DND-41 (cell line): ENCODE measurements around the gene ADGB.

ENCODE experiments used
- ATAC-seq: fragments of 200-7000 bp; cut with Tn5 transposase; 3 replicates; pipeline ENCODE4 v1.9.1; 2021; ENCODE audit warnings: low read depth; ENCODE audit not compliant: insufficient read depth
- DNase-seq: peaks from one replicate; pipeline ENCODE4 v3.0.0-alpha.2; 2020
- H2AFZ ChIP-seq: 2 replicates; pipeline ENCODE4 v1.6.0; 2012; ENCODE audit warnings: low read depth, low read length
- H3K27ac ChIP-seq: 2 replicates; pipeline ENCODE4 v1.5.1; 2012; ENCODE audit warnings: low read length, inconsistent platforms
- H3K27me3 ChIP-seq: fragments of 200-600 bp; sonication (generic); 2 replicates; pipeline ENCODE4 v1.6.0; 2012; ENCODE audit warnings: low read length, mild to moderate bottlenecking, inconsistent platforms; ENCODE audit not compliant: insufficient read depth, poor library complexity
- H3K36me3 ChIP-seq: 2 replicates; pipeline ENCODE4 v1.5.1; 2012; ENCODE audit warnings: low read length, inconsistent platforms; ENCODE audit not compliant: insufficient read depth
- H3K4me1 ChIP-seq: 2 replicates; pipeline ENCODE4 v1.5.1; 2012; ENCODE audit warnings: mild to moderate bottlenecking, low read length; ENCODE audit not compliant: insufficient read depth
- H3K4me2 ChIP-seq: 2 replicates; pipeline ENCODE4 v1.6.0; 2012; ENCODE audit warnings: mild to moderate bottlenecking, moderate library complexity, low read length, inconsistent platforms; ENCODE audit not compliant: insufficient read depth
- H3K4me3 ChIP-seq, 2 experiments: fragments of 200-600 bp in 1 of 2; shearing (Covaris generic) in 1 of 2; 2 replicates each; pipeline ENCODE4 v1.5.1; 2012 to 2016; ENCODE audit warnings: inconsistent platforms in 2 of 2, low read length in 2 of 2, mild to moderate bottlenecking in 2 of 2, low read depth in 1 of 2, moderate library complexity in 1 of 2
- H3K79me2 ChIP-seq: 2 replicates; pipeline ENCODE4 v1.6.0; 2012; ENCODE audit warnings: low read length, inconsistent platforms; ENCODE audit not compliant: insufficient read depth
- H3K9ac ChIP-seq: 2 replicates; pipeline ENCODE4 v1.6.0; 2012; ENCODE audit warnings: low read depth, mild to moderate bottlenecking, inconsistent platforms, low read length, moderate library complexity
- H3K9me3 ChIP-seq: 2 replicates; pipeline ENCODE4 v1.5.1; 2012; ENCODE audit warnings: low read length, moderate library complexity, mild to moderate bottlenecking, inconsistent platforms; ENCODE audit not compliant: insufficient read depth, severe bottlenecking
- H4K20me1 ChIP-seq: 2 replicates; pipeline ENCODE4 v1.6.0; 2012; ENCODE audit warnings: low read length; ENCODE audit not compliant: insufficient read depth
- EZH2 ChIP-seq: IDR thresholded peaks from 3 replicates; pipeline ENCODE4 v1.6.1; 2012; ENCODE audit warnings: borderline replicate concordance, low read depth, mild to moderate bottlenecking, moderate library complexity, low read length, inconsistent platforms; ENCODE audit not compliant: severe bottlenecking
- TF ChIP-seq, protein P1 (sequence below): IDR thresholded peaks from 2 replicates; pipeline ENCODE4 v1.5.1; 2012; ENCODE audit warnings: borderline replicate concordance, low read length, moderate library complexity, mild to moderate bottlenecking; ENCODE audit not compliant: poor library complexity, severe bottlenecking; ENCODE audit errors: extremely low read depth

Gene ADGB

DNA sequence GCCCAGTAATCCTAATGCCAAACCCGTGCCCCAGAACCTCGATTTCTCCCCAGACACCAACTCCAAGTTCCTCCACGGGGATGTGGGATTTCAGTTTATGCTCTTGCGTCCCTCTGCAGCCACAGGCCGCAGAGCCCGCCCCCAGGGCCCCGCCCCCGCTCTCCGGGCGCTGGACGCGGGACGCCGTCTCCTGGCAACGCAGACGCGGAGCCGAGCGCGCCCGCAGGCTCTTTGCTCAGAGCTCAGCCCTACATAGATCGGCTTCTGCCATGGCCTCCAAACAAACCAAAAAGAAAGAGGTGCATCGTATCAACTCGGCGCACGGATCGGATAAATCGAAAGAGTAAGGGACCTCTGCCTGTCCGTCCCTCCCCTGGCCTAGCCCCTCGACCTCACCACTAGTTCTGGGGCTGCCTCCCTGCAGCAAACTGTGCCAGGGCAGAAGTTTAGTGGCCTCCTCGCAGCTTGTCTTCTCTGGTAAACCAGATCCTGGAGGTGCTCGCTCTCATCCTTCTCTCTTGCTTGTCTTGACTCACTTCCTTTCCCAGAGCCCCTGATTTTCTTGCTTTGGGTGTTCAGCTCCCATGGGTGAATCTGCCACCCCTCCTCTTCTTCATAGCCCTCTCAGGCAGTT, at the start of gene ADGB:
TSS of gene ADGB (plus strand) at position 201 of the 634 bp plus-strand sequence. CDS start at position 270, 69 bp downstream.
- Histone ChIP-seq H3K9ac (no peak within 1 kb of the TSS), H3K4me1 (no peaks in the 10 kb centered on the region), H3K79me2 (no peaks in the 10 kb centered on the region), H3K36me3 (no peaks in the 10 kb centered on the region), H2AFZ (no peak within 1 kb of the TSS), H4K20me1 (no peaks in the 10 kb centered on the region), H3K27me3 (no peaks in the 10 kb centered on the region), H3K9me3 (no peaks in the 10 kb centered on the region), H3K4me3 (no peak within 1 kb of the TSS), H3K4me2 (no peak within 1 kb of the TSS), H3K27ac (no peak within 1 kb of the TSS)
- DNase-seq = no peak
- TF ChIP-seq, protein P1, sequence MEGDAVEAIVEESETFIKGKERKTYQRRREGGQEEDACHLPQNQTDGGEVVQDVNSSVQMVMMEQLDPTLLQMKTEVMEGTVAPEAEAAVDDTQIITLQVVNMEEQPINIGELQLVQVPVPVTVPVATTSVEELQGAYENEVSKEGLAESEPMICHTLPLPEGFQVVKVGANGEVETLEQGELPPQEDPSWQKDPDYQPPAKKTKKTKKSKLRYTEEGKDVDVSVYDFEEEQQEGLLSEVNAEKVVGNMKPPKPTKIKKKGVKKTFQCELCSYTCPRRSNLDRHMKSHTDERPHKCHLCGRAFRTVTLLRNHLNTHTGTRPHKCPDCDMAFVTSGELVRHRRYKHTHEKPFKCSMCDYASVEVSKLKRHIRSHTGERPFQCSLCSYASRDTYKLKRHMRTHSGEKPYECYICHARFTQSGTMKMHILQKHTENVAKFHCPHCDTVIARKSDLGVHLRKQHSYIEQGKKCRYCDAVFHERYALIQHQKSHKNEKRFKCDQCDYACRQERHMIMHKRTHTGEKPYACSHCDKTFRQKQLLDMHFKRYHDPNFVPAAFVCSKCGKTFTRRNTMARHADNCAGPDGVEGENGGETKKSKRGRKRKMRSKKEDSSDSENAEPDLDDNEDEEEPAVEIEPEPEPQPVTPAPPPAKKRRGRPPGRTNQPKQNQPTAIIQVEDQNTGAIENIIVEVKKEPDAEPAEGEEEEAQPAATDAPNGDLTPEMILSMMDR = no peak
- TF ChIP-seq EZH2 = no peak
- no peak for ATAC-seq

DNA sequence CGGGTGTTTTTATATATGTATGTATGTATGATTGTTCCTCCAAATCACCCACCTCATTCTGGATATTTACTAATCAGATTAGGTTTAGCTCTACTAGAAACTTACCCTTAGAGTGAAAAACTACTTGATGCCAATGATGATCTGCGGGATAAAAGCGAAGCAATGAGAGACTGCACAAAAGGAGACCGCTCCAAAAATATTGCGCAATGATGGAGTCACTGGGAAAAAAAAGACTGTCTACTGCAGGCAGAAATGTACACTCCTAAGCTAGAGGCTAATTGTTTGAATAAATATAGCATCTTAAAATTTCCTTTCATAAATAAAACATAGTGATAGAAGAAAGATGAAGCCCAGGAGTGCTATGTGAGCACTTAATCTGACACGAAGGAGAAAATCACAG, 47.9 kb upstream of the ADGB start:
- Histone ChIP-seq H3K79me2 (no peaks in the 10 kb centered on the region), H3K9ac (no peak overlapping the region), H3K36me3 (no peaks in the 10 kb centered on the region), H2AFZ (no peak overlapping the region), H3K4me2 (no peak overlapping the region), H3K27ac (no peak overlapping the region), H3K27me3 (no peaks in the 10 kb centered on the region), H4K20me1 (no peaks in the 10 kb centered on the region), H3K4me3 (no peak overlapping the region), H3K4me1 (no peaks in the 10 kb centered on the region), H3K9me3 (no peaks in the 10 kb centered on the region)
- TF ChIP-seq, protein P1 = no peak
- TF ChIP-seq EZH2 = no peak
- DNase-seq = no peak
- no peak for ATAC-seq

DNA sequence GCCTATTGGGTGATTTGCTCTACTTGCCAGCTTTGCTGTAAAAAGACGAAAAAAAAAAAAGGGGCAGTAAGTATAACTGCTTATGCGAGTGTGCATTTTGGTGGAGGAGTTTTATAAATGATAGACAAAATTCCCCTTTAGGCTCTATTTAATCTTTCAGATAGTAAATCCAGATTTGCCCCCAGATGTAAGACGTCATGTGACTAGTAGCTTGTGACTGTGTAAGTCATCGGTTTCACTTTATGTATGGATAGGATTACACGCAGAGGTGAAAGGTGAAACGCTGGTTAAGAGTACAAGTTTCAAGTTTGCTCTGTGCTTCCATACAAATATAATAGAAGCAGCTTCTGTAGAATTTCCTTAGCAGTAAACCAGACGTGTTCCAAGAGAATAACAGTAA, 47.2 kb upstream of the ADGB start:
- Histone ChIP-seq H3K9me3 (no peaks in the 10 kb centered on the region), H3K9ac (no peak overlapping the region), H4K20me1 (no peaks in the 10 kb centered on the region), H3K4me3 (no peak overlapping the region), H3K36me3 (no peaks in the 10 kb centered on the region), H3K27me3 (no peaks in the 10 kb centered on the region), H3K79me2 (no peaks in the 10 kb centered on the region), H3K4me2 (no peak overlapping the region), H3K27ac (no peak overlapping the region), H2AFZ (no peak overlapping the region), H3K4me1 (no peaks in the 10 kb centered on the region)
- TF ChIP-seq, protein P1 = no peak
- TF ChIP-seq EZH2 = no peak
- ATAC-seq (no peak), DNase-seq (no peak)
